Muscle of leg (tissue), 11 donors: ENCODE measurements around the gene DRAM1. TPM values are rescaled to one million over a fixed set of nuclear protein-coding genes. Genes with fewer than 3 reads are reported as not detected.

Experiments used
- DNase-seq: peaks from one replicate; pipeline ENCODE4 v3.0.0; 2013
- H3K27ac ChIP-seq: one replicate; pipeline ENCODE4 v1.5.1; 2013; ENCODE audit warnings: mild to moderate bottlenecking, low read length, control low read depth
- H3K27me3 ChIP-seq: one replicate; pipeline ENCODE4 v1.6.1; 2013; ENCODE audit warnings: low read length; ENCODE audit not compliant: control insufficient read depth, insufficient read depth
- H3K36me3 ChIP-seq: one replicate; pipeline ENCODE4 v1.6.1; 2013; ENCODE audit warnings: low read length; ENCODE audit not compliant: control insufficient read depth, insufficient read depth
- H3K4me1 ChIP-seq: one replicate; pipeline ENCODE4 v1.6.1; 2013; ENCODE audit warnings: low read length; ENCODE audit not compliant: control insufficient read depth, insufficient read depth
- H3K4me3 ChIP-seq: one replicate; pipeline ENCODE4 v1.5.1; 2013; ENCODE audit warnings: low read length, control low read depth
- H3K9me3 ChIP-seq: replicated peaks from 2 replicates; pipeline ENCODE4 v1.6.1; 2013; ENCODE audit warnings: low read depth, low read length; ENCODE audit not compliant: control insufficient read depth
- WGBS: methylation state at CpG from one replicate; pipeline ENCODE4 v1.1.5; 2013; ENCODE audit warnings: missing lambda C conversion rate; ENCODE audit not compliant: insufficient coverage; 5-methylcytosine and 5-hydroxymethylcytosine counted together
- polyA plus RNA-seq, 8 donors: library from polyadenylated mRNA; unstranded; fragments of 120-200 nt; gene quantifications; one replicate each; pipeline versions ENCODE4 v1.2.1 to v1.2.3, GENCODE V29; 2013; ENCODE audit warnings: inconsistent platforms in 1 of 8, low replicate concordance in 1 of 8; ENCODE audit not compliant: insufficient read length in 8 of 8, insufficient read depth in 1 of 8
- total RNA-seq: library from RNA; stranded (reverse); fragments of 120-200 nt; gene quantifications from one replicate; pipeline ENCODE4 v1.2.4, GENCODE V29; 2013

DRAM1 gene
- total and polyA plus RNA-seq, 9 donors: 1.7 to 3.6 (median 2.9) TPM

DNA sequence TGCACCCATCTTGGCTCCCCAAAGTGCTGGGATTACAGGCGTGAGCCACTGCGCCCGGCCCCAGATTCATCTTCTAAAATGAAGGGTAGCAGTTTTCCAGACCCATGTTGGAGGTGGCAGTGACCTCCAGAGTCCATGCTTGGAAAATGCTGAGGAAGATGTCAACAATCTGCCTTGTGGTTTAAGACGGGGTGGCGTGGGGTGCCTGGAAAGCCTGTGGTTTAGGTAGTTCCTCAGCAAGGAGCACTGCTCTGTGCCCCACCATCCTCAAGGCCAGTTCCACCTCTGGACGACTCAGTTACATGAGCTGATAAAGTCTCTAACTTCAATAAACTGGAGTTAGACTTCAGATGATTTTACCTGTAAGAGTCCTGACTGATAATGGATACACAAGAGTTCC lies 48.6 kb downstream of the DRAM1 start:
- Histone ChIP-seq H3K9me3 (no peaks in the 10 kb centered on the region), H3K36me3 (no peaks in the 10 kb centered on the region), H3K4me3 (no peak overlapping the region), H3K27ac (no peak overlapping the region), H3K27me3 (no peaks in the 10 kb centered on the region), H3K4me1 (no peaks in the 10 kb centered on the region)
- 80% methylated on average over 5 of the region's 6 CpGs for WGBS
- DNase-seq: no peak

DNA sequence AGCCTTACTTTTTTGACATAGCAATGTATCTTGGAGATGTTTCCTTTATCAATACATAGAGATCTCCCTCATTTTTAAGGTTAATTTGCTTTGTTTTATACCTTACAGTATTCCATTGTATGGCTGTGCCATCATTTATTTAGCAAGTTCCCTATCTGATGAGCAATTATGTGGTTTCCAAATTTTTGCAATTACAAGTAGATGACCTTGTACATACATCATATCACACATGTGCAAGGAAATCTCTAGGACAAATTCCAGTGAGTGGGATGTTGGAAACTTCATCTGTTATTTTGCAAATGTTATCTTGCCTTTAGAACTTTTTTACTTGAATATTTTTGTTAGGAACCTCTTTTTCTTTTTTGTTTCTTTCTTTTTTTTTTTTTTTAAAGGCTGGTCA lies 49.7 kb downstream of the DRAM1 start:
- Histone ChIP-seq H3K27ac (no peak overlapping the region), H3K4me3 (no peak overlapping the region), H3K9me3 (no peaks in the 10 kb centered on the region), H3K36me3 (no peaks in the 10 kb centered on the region), H3K4me1 (no peaks in the 10 kb centered on the region), H3K27me3 (no peaks in the 10 kb centered on the region)
- DNase-seq: no peak

DNA sequence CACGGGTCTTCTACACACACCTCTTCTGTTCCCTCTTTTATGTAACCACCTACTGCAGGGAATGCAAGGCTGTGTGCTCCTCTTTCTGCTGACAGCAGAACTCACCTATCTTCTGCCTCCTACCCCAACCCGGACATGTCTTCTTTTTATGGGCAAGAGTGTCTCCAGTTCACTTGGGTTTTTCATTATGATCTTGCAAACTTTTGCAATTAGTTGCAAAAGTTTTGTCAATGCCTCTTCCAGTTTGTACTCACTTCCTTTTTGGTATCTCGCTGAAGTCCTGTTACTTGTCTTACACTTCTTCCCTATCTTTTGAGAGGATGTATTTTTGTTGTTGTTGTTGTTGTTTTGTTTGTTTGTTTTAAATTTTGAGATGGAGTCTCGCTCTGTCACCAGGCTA lies 50.6 kb downstream of the DRAM1 start:
- Histone ChIP-seq H3K27me3 (no peaks in the 10 kb centered on the region), H3K36me3 (no peaks in the 10 kb centered on the region), H3K4me1 (no peaks in the 10 kb centered on the region), H3K27ac (no peak overlapping the region), H3K9me3 (no peaks in the 10 kb centered on the region), H3K4me3 (no peak overlapping the region)
- DNase-seq: no peak
- 100% methylated on average over 3 of the region's 4 CpGs for WGBS

DNA sequence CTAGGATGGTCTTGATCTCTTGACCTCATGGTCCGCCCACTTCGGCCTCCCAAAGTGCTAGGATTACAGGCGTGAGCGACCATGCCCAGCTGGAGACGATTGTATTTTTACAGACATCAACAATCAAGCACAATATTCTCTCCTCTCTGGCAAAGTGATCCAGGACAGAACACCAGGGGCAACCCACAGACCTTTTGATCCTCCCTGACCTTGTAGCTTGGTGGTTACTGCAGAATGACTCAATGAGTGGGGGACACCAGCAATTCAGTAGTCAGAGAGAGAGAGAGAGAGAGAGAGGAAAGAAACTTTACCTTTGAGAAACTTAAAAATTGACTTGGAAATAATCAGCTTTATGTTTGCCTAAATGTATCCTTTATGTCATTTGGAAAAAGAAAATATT lies 51.2 kb downstream of the DRAM1 start:
- WGBS: 81% methylated on average over 4 of the region's 5 CpGs
- Histone ChIP-seq H3K4me1 (no peaks in the 10 kb centered on the region), H3K27me3 (no peaks in the 10 kb centered on the region), H3K9me3 (no peaks in the 10 kb centered on the region), H3K4me3 (no peak overlapping the region), H3K27ac (no peak overlapping the region), H3K36me3 (no peaks in the 10 kb centered on the region)
- DNase-seq: no peak

DNA sequence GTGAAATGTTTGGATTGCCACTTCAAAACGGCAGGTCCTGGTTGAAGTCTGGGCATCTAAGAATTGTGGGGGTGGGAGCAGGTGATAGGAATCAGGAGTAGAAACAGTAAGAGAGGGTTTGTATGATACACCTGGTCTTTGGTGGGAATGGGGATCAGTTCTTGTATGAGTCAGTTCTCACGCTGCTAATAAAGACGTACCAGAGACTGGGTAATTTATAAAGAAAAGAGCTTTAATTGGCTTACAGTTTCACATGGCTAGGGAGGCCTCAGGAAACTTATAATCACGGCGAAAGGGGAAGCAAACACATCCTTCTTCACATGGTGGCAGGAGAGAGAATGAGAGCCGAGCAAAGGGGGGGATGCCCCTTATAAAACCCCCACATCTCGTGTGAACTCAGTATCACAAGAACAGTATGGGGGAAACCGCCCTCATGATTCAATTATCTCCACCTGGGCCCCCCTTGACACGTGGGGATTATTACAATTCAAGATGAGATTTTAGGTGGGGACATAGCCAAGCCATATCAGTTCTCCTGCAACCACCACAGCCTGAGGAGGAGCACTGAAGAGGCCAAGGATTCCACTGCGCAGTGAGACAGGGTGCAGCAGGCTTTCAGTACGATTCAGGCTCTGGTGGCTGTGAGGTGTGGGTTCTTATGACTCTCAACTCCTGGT lies 52.1 kb downstream of the DRAM1 start:
- no peak for DNase-seq
- Histone ChIP-seq H3K4me3 (no peak overlapping the region), H3K36me3 (no peaks in the 10 kb centered on the region), H3K9me3 (no peaks in the 10 kb centered on the region), H3K27me3 (no peaks in the 10 kb centered on the region), H3K27ac (no peak overlapping the region), H3K4me1 (no peaks in the 10 kb centered on the region)
- 73% methylated on average over 5 of the region's 11 CpGs for WGBS

DNA sequence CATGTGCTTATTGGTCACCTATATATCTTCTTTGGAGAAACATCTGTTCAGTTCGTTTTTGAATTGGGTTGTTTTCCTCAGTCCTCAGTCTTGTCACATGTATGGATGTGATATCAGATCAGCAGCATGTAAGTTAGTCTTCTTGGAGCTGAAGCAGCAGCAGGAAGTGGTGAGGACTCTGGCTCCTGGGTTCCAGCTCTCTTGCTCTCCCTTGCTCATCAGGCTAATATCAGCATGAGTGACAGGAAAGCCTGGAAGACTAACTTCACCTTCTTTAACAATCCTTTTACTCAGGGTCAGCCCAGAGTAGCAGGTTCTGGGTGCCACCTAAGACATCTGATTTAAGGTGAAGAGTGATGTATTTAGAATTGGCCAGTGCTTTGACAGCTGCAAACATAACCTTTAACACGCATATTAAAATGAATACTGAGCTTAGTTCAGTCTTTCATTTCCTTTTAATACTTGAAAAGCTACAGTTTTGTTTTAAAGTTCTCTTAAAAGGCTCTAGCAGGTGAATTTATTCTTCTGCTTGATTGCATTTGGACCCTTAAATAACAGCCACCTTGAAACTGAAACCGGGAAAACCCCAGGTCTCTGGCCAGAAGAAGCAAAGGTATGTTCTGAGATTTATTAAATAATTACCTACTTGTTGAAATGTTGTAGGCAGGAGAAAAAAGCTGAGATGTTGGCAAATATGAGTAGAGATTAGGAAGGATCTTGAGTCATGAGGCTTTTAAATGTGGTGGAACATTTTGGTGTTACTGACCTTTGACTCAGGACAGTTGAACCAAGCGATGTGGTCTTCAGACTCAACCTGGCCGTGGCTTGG lies 54.3 kb downstream of the DRAM1 start:
- H3K27ac ChIP-seq: no peak overlapping the region
- WGBS: 83% methylated on average over 2 of the region's 5 CpGs
- no peak overlapping the region for H3K4me3 ChIP-seq

DNA sequence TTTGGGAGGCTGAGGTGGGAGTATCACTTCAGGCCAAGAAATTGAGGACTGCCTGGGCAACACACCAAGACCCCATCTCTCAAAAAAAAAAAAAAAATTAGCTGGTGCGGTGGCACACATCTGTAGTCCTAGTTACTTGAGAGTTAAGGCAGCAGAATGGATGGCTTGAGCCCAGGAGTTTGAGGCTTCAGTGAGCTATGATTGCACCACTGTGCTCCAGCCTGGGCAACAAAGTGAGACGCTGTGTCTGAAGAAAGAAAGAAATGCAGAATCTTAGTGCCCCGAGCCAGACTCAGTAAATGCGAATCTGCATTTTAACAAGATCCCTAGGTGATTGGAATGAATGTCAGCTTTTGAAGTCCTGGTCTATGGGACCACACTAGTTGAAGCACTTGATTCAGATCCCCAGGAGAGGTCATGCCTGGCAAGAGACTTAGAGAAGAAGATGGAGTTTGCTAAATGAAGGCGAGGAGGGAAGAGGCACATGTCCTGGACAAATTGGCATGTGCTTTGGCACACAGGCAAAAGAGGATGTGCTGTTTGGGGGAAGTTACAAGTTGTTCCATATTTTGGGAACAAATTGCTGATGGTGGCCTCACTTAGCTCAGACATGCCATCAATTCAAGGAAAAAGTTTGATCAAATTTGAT lies 56.6 kb downstream of the DRAM1 start:
- no peaks in the 10 kb centered on the region for H3K9me3 ChIP-seq
- WGBS: 58% methylated on average over 5 of the region's 5 CpGs
- no peaks in the 10 kb centered on the region for H3K27me3 ChIP-seq
- H3K27ac ChIP-seq: no peak overlapping the region
- no peak for DNase-seq
- no peaks in the 10 kb centered on the region for H3K36me3 ChIP-seq
- H3K4me3 ChIP-seq: no peak overlapping the region
- peaks cover 8% of the 10 kb centered on the region for H3K4me1 ChIP-seq

More for the DNA sequence above, 54.3 kb downstream of the DRAM1 start:
- Histone ChIP-seq H3K9me3 (no peaks in the 10 kb centered on the region), H3K27me3 (no peaks in the 10 kb centered on the region), H3K36me3 (no peaks in the 10 kb centered on the region), H3K4me1 (peaks cover 8% of the 10 kb centered on the region)
- DNase-seq: no peak

DNA sequence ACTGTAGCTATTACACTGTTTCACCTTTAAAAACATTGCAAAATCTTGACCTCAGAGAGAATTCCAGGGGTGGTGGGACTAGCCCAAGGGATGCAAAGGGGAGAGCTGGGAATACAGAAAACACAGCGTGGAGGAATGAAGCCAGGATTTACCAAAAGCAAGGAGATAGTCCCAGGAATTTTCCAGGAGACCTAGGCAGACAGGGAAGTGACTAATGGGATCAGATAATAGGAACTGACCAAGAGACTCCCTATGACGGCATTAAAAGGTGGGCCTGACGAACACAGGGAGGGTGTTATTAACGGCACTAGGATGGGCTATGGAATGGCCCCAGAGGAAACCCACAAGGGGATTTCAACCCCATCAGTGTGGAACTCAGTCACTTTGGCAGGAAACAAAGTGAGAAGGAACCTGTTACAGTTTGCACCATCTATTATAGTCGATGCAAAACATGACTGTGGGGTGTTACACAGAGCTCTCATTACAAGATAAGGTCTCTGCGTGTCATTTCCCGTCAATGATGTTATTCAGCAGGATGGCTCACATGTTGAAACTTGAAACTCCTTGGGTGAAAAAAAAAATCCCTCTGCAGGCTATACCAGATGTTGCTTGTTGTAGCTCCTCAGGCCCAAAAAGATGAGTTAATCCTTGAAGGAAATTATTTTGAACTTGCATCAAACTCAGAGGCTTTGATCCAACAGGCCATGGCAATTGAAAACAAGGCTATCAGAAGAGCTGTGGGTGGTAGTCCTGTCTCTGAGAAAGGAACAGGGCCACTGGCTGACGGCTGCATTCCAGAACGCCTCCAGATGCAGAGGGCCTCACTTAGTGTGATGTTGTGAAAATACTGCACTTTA lies 58.7 kb downstream of the DRAM1 start:
- H3K9me3 ChIP-seq: no peaks in the 10 kb centered on the region
- DNase-seq: peak; percentile 88
- 27% methylated on average over 4 of the region's 9 CpGs for WGBS
- no peaks in the 10 kb centered on the region for H3K27me3 ChIP-seq
- no peaks in the 10 kb centered on the region for H3K36me3 ChIP-seq
- no peak overlapping the region for H3K4me3 ChIP-seq
- H3K4me1 ChIP-seq: peaks cover 8% of the 10 kb centered on the region
- peak overlapping the region; percentile 39 for H3K27ac ChIP-seq

DNA sequence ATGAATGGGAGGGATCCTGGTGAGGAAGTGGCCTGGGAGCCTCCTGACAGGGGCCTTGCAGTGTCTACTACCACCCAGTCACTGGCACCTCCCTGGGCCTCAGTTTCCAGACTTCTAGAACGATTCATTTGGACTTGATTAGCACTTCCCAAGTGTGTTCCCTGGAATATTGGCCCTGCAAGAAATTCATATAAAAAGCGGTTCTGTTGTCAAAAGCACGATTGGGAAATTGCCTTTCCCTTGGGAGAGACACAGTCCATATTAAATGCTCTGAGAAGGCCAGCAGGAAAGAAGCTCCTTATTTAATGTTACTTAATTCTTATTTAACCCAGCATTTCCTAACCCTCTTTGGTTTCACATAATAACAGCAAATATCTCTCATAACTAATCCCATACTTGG lies 61.9 kb downstream of the DRAM1 start:
- 56% methylated on average over 2 of the region's 3 CpGs for WGBS
- Histone ChIP-seq H3K27ac (no peak overlapping the region), H3K36me3 (no peaks in the 10 kb centered on the region), H3K27me3 (no peaks in the 10 kb centered on the region), H3K4me1 (peaks cover 10% of the 10 kb centered on the region), H3K9me3 (no peaks in the 10 kb centered on the region), H3K4me3 (no peak overlapping the region)
- DNase-seq: no peak

DNA sequence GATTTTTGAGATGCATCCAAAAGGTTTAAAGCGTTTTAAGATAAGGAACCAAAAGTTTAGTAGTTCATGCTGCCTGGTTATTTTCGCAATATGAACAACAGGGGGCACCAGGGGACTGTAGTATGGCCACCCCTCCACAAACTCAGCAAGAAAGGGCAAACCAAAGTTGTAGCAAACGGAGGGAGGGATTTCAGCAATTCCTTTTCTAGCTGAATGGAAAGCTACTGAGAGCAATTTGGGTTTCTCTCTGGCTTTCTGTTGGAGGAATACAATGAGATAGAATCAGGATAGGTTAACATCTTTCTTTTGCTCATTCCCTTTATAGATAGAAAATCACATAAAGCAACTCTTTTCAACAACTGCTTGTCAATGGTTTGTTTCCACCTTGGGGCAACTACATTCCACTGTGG lies 62.5 kb downstream of the DRAM1 start:
- Histone ChIP-seq H3K27me3 (no peaks in the 10 kb centered on the region), H3K4me1 (peaks cover 10% of the 10 kb centered on the region), H3K4me3 (no peak overlapping the region), H3K36me3 (no peaks in the 10 kb centered on the region), H3K27ac (no peak overlapping the region), H3K9me3 (no peaks in the 10 kb centered on the region)
- DNase-seq: peak; percentile 90
- no CpG with 5 or more reads among the region's 3 CpGs for WGBS
